GM19467 (cell line): Measurements from ENCODE around the gene ZNF765.
A peak's percentile ranks its signal among the peaks of the same experiment; 100 is the strongest.
"Not testable (repeated sequence)": the region's sequence is repeated elsewhere in the genome, so short reads cannot be mapped to it uniquely, and the experiment has no call there.

ENCODE experiments used
- ATAC-seq: cut with Tn5 transposase; IDR thresholded peaks from one replicate; pipeline ENCODE4 v1.9.1; 2021; ENCODE audit warnings: mild to moderate bottlenecking, moderate library complexity; ENCODE audit not compliant: unreplicated experiment

ZNF765 gene

GRCh38 chr19:53420520-53421315 is 25.8 kb downstream of the ZNF765 start:
- not testable (repeated sequence) for ATAC-seq

- ATAC-seq: no peak
These were observed 27.6 kb downstream of the ZNF765 start for GRCh38 chr19:53422551-53422950.

- not testable (repeated sequence) for ATAC-seq
These were observed 28.1 kb downstream of the ZNF765 start for GRCh38 chr19:53423074-53423473.

DNA sequence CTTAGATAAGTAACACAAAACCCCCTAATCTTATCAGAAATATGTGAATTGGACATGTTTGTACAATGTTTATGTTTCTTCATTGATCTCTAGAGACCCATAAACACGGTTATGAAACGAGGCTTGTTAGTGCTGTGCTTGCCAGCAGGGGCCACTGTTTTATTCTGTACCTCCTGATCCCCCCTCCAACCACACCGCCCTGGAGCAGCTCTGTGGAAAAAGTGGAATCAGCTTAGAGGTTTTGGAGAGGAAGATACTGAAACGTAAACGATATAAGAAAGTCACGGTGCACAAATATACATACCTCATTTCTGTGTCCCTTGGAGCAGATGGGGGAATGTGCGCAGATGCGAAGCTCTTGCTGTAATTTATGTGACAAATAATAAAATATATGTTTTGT is 28.7 kb downstream of the ZNF765 start:
- ATAC-seq: not testable (repeated sequence)

DNA sequence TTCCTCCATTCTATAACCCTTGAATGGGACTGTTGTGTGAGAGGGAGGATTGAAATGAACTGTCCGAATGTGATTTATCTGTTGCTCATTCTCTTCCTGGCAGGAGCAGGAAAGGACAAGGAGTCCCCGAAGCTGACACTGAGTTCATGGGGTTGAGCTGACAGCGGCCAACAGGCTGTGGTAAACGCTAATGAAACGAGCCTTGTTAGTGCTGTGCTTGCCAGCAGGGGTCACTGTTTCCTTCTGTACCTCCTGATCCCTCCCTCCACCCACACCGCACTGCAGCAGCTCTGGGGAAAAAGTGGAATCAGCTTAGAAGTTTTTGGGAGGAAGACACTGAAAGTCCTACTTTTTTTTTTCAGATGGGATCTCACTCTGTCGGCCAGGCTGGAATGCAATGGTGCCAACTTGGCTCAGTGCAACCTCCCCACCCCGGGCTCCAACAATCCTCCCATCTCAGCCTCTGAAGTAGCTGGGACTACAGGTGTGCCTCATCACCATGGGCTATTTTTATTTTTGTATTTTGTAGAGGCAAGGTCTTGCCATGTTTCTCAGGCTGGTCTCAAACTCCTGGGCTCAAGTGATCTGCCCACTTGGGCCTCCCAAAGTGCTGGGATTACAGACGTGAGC is 30.1 kb downstream of the ZNF765 start:
- no peak for ATAC-seq

- ATAC-seq: peak; percentile 92
These were observed 36.6 kb downstream of the ZNF765 start, which contains the start of gene ZNF761 for GRCh38 chr19:53431399-53432087. Gene ZNF761 (plus strand): TSS chr19:53431984. CDS start chr19:53447269, 15,285 bp downstream.

DNA sequence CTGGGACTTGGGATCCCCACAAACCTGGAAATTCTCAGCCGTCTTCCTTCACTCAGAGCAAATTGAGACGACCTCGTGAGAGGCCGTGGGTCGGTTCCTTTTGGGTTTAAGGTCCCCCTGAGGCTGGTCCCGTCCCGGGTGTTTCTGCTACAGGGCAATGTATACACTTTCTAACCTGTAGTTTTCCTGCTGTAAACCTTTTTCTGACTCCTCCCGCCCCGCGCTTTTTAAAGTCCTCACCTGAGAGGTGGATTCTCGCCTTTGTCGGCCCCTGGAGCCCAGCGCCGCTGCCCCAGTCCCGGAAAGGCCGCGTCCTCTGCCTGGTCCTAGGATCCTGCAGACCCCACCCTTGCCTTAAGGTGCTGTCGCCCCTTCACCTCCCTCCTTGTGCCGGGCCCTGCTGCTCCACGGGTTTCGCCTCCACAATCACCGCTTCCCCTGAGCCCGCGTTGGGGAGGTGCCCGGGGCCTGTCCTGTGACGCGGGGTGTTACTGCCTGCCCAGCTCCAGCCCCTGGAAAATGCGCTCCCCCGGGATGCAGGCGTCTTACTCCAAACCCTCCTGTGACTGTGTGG is 37.2 kb downstream of the ZNF765 start:
- no peak for ATAC-seq

- not testable (repeated sequence) for ATAC-seq
These were observed 48.9 kb downstream of the ZNF765 start for GRCh38 chr19:53443809-53444208.

DNA sequence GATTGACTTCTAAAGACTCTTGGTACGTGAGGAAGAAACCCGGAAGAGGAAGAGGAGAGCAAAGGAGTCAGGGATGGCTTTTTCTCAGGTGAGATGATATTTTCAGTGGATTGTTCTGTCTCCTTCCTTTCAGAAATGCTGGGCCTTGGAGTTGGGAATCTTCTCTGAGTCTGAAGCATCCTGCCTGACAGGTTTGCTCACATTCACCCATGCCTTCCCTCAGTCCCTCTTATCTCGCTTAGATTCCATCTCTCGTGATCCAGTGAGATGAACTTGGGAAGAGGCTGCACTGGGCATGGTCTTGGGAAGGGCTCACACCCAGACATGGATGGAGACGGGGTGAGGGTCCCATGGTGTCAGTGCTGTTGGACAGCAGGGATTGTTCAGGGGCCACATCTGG is 52.2 kb downstream of the ZNF765 start:
- ATAC-seq: not testable (repeated sequence)

DNA sequence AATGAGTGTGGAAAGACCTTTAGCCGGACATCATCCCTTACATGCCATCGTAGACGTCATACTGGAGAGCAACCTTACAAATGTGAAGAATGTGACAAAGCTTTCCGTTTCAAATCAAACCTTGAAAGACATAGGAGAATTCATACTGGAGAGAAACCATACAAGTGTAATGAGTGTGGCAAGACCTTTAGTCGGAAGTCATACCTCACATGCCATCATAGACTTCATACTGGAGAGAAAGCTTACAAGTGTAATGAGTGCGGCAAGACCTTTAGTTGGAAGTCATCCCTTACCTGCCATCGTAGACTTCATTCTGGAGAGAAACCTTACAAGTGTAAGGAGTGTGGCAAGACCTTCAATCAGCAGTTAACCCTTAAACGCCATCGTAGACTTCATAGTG is 60.9 kb downstream of the ZNF765 start:
- ATAC-seq: no peak

GRCh38 chr19:53460131-53460721 is 65.3 kb downstream of the ZNF765 start:
- ATAC-seq: not testable (repeated sequence)

GRCh38 chr19:53461866-53462265 is 66.9 kb downstream of the ZNF765 start:
- no peak for ATAC-seq

- no peak for ATAC-seq
These were observed 67.9 kb downstream of the ZNF765 start for GRCh38 chr19:53462861-53463260.

DNA sequence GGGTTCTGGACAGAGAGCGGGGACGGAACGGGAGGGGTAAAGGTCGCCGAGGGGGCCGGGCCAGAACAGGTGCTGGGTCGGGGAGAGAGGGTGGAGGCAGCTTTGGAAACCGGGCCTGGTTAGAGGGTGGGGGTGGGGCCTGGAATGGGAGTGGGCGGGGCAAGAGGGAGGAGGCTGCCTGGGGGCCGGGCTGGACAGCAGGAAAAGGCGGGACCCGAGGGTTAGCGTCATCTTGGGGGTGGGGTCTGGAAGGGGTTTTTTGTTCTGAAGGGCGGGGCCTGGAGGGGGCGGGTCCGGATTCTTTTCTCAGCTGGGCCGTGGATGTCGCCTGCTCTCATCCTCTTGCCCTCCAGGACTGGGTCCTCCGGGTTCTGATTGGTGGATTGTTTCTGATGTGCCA is 68.3 kb downstream of the ZNF765 start:
- no peak for ATAC-seq

GRCh38 chr19:53466726-53467484 is 72.0 kb downstream of the ZNF765 start:
- peak; percentile 37 for ATAC-seq

DNA sequence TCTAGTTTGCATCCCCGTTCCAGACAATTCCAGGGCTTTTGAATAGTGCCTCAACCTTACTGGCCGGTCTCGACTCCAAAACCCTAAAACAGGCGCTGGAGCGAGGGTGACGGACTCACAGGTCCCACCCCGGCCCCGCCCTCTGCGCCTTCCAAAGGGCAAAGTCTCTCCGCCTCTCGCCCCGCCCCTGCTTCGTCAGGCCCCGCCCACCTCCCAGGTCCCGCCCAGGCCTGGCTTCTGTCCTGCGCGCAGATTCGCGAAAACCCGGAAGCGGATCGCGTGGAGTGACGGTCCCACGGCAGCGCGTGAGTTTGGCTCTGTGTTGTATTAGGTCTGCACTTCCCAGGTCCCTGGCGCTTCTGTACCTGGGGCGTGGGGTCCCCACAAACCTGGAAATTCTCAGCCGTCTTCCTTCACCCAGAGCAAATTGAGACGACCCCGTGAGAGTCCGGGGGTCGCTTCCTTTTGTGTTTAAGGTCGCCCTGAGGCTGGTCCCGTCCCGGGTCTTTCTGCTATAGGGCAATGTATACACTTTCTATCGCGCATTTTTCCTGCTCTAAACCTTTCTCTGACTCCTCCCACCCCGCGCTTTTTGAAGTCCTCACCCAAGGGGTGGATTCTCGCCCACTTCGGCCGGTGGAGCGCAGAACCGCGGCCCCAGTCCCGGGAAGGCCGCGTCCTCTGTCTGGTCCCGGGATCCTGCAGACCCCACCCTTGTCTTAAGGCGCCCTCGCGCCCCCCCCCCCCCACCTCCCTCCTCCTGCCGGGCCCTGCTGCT is 72.7 kb downstream of the ZNF765 start, which contains the start of gene ZNF813:
ZNF813 (plus strand) TSS at position 249 of the 778 bp plus-strand sequence. CDS start 16,090 bp downstream, outside the sequence.
- ATAC-seq: peak; percentile 65

DNA sequence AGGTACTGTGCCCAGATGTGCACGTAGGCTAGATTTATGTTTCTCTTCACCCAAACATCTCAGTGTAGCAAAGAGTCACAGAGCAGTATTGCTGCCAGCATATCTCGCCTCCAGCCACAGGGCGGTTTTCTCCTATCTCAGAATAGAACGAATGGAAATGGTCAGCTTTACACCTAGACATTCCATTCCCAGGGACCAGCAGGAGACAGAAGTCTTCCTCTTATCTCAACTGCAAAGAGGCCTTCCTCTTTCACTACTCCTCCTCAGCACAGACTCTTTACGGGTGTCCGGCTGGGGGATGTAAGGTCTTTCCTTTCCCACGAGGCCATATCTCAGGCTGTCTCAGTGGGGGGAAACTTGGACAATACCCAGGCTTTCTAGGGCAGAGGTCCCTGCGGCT is 73.7 kb downstream of the ZNF765 start:
- ATAC-seq: not testable (repeated sequence)

DNA sequence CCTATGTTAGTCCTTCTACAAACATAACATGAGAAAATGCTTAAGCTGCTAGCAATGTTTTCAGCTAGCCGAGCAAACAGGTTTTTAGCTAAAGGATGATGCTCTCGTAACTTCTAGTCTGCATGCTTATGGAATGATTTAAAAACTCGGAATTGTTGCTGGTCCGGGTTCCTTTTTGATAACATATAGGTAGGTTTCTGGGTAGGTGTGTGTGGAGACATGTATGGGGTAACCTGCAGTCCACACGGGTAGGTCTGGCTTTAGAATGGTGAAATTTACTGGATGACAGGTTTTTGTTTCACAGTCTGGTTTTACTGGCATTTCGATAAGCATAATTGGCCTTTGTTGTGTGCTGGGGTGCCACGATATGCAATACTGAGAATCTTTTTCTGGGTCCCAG is 77.0 kb downstream of the ZNF765 start:
- no peak for ATAC-seq

DNA sequence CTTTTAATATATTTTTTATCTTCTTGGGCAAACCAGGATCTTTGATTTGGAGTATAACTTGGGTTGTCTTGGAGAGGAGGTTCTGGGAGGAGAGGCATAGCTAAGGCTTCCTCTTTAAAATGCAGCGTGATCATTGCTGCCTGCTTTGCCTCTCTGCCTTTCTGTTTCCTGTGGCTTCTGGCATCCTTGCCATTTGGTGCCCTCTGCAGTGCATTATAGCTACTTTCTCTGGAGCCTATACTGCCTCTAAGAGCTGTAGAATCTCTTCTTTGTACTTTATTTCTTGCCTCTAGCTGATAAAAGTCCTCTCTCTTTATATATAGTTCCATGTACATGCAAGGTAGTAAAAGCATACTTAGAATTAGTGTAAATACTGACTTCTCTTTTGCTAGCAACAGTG is 79.9 kb downstream of the ZNF765 start:
- ATAC-seq: not testable (repeated sequence)
